ENCODE measurements around the gene PLEKHG4B.

The PLEKHG4B gene

GRCh38 chr5:76358-77169 is 15.4 kb upstream of the PLEKHG4B start:
- H3K79me2 ChIP-seq (ENCODE audit: insufficient read depth, low read length), result no peaks in the 10 kb centered on the region

GRCh38 chr5:77170-77501 is 14.8 kb upstream of the PLEKHG4B start:
- H4K20me1 ChIP-seq (ENCODE audit: low read depth, low read length), result no peaks in the 10 kb centered on the region
- H3K27me3 ChIP-seq (ENCODE audit: low read length), result no peaks in the 10 kb centered on the region
- H3K79me2 ChIP-seq (ENCODE audit: insufficient read depth, low read length), result no peaks in the 10 kb centered on the region
- no peaks in the 10 kb centered on the region for H3K9me2 ChIP-seq (replicated peaks; ENCODE audit: insufficient read depth, low read length)
- no peaks in the 10 kb centered on the region for H3K36me3 ChIP-seq (ENCODE audit: low read length)
- no peak for TF ChIP-seq CTCF (IDR thresholded peaks at IDR 0.05; ENCODE audit: insufficient read depth, low read length, poor library complexity, severe bottlenecking)
- TF ChIP-seq EZH2phosphoT487 (conservative IDR thresholded peaks at IDR 0.05; ENCODE audit: low read length), result no peak
- H3K4me2 ChIP-seq (ENCODE audit: low read depth, low read length, poor library complexity, severe bottlenecking), result no peak overlapping the region
- no peak overlapping the region for H3K4me3 ChIP-seq (ENCODE audit: insufficient read depth, low read length, poor library complexity, severe bottlenecking)
- H2AFZ ChIP-seq (ENCODE audit: low read depth, low read length, severe bottlenecking), result no peak overlapping the region
- H3K9me3 ChIP-seq (ENCODE audit: insufficient read depth, low read length), result no peaks in the 10 kb centered on the region
- no peak overlapping the region for H3K9ac ChIP-seq (ENCODE audit: low read length)
- H3F3A ChIP-seq (ENCODE audit: insufficient read depth), result no peaks in the 10 kb centered on the region
- H3K27ac ChIP-seq (ENCODE audit: low read depth, low read length), result no peak overlapping the region

More at GRCh38 chr5:76358-77169, 15.4 kb upstream of the PLEKHG4B start:
- no peaks in the 10 kb centered on the region for H3K36me3 ChIP-seq (ENCODE audit: low read length)
- no peaks in the 10 kb centered on the region for H3F3A ChIP-seq (ENCODE audit: insufficient read depth)
- no peak overlapping the region for H3K4me3 ChIP-seq (ENCODE audit: insufficient read depth, low read length, poor library complexity, severe bottlenecking)
- H3K9me2 ChIP-seq (replicated peaks; ENCODE audit: insufficient read depth, low read length), result no peaks in the 10 kb centered on the region
- H4K20me1 ChIP-seq (ENCODE audit: low read depth, low read length), result no peaks in the 10 kb centered on the region
- H3K27ac ChIP-seq (ENCODE audit: low read depth, low read length), result no peak overlapping the region
- no peaks in the 10 kb centered on the region for H3K27me3 ChIP-seq (ENCODE audit: low read length)
- H3K9me3 ChIP-seq (ENCODE audit: insufficient read depth, low read length), result no peaks in the 10 kb centered on the region
- no peak overlapping the region for H3K9ac ChIP-seq (ENCODE audit: low read length)
- H2AFZ ChIP-seq (ENCODE audit: low read depth, low read length, severe bottlenecking), result no peak overlapping the region
- TF ChIP-seq EZH2phosphoT487 (conservative IDR thresholded peaks at IDR 0.05; ENCODE audit: low read length) (no peak), CTCF (IDR thresholded peaks at IDR 0.05; ENCODE audit: insufficient read depth, low read length, poor library complexity, severe bottlenecking) (no peak)
- H3K4me2 ChIP-seq (ENCODE audit: low read depth, low read length, poor library complexity, severe bottlenecking), result no peak overlapping the region

- Histone ChIP-seq H3F3A (ENCODE audit: insufficient read depth) (no peaks in the 10 kb centered on the region), H3K36me3 (ENCODE audit: low read length) (no peaks in the 10 kb centered on the region), H3K79me2 (ENCODE audit: insufficient read depth, low read length) (no peaks in the 10 kb centered on the region), H3K27me3 (ENCODE audit: low read length) (no peaks in the 10 kb centered on the region), H3K4me2 (ENCODE audit: low read depth, low read length, poor library complexity, severe bottlenecking) (no peak overlapping the region), H4K20me1 (ENCODE audit: low read depth, low read length) (no peaks in the 10 kb centered on the region), H3K9me2 (replicated peaks; ENCODE audit: insufficient read depth, low read length) (no peaks in the 10 kb centered on the region), H3K27ac (ENCODE audit: low read depth, low read length) (no peak overlapping the region), H3K4me3 (ENCODE audit: insufficient read depth, low read length, poor library complexity, severe bottlenecking) (no peak overlapping the region), H3K9ac (ENCODE audit: low read length) (no peak overlapping the region), H2AFZ (ENCODE audit: low read depth, low read length, severe bottlenecking) (no peak overlapping the region), H3K9me3 (ENCODE audit: insufficient read depth, low read length) (no peaks in the 10 kb centered on the region)
- TF ChIP-seq EZH2phosphoT487 (conservative IDR thresholded peaks at IDR 0.05; ENCODE audit: low read length) (no peak), CTCF (IDR thresholded peaks at IDR 0.05; ENCODE audit: insufficient read depth, low read length, poor library complexity, severe bottlenecking) (no peak)
Observed at GRCh38 chr5:77546-77945, 14.4 kb upstream of the PLEKHG4B start.
